ENCODE measurements around the gene KCNH1. TPM values are rescaled to one million over a fixed set of nuclear protein-coding genes. Genes with fewer than 3 reads are reported as not detected.

The KCNH1 gene
- total RNA-seq, 2 donors from 2014 or later = 3.2 to 3.5 TPM

- H3K4me3 Mint-ChIP-seq = no peak overlapping the region
- H3K27ac Mint-ChIP-seq = no peak overlapping the region
These were observed 433.4 kb downstream of the KCNH1 start for GRCh38 chr1:210700511-210700910.

GRCh38 chr1:210700083-210700482, 433.9 kb downstream of the KCNH1 start:
- Histone ChIP-seq H3K36me3 (ENCODE audit: control insufficient read depth, insufficient read depth, low read length) (no peaks in the 10 kb centered on the region), H3K9me3 (ENCODE audit: control insufficient read depth, low read length) (no peaks in the 10 kb centered on the region), H3K27me3 (ENCODE audit: control insufficient read depth, insufficient read depth, low read length, poor library complexity, severe bottlenecking) (no peaks in the 10 kb centered on the region), H3K9ac (ENCODE audit: extremely low read depth, low read length, poor library complexity, severe bottlenecking) (no peak overlapping the region), H3K4me3 (ENCODE audit: low read length) (no peak overlapping the region), H3K27ac (ENCODE audit: low read depth, low read length) (no peak overlapping the region), H3K4me1 (ENCODE audit: control insufficient read depth, insufficient read depth, low read length) (peaks cover 2% of the 10 kb centered on the region)
- no peak for DNase-seq
- H3K4me3 Mint-ChIP-seq = no peak overlapping the region
- H3K27ac Mint-ChIP-seq = no peak overlapping the region
- no peak for TF ChIP-seq CTCF (conservative IDR thresholded peaks at IDR 0.05)
- H3K4me1 Mint-ChIP-seq = peaks cover 9% of the 10 kb centered on the region
- H3K9me3 Mint-ChIP-seq = no peaks in the 10 kb centered on the region
- 90 to 100% methylated on average over 1 of the region's 1 CpG for WGBS, 2 experiments (ENCODE audit: insufficient coverage in 1 of 2, insufficient read length in 1 of 2)
- no peaks in the 10 kb centered on the region for H3K36me3 Mint-ChIP-seq (ENCODE audit: low read depth)
- H3K27me3 Mint-ChIP-seq (ENCODE audit: insufficient read depth) = no peaks in the 10 kb centered on the region

More at GRCh38 chr1:210700511-210700910, 433.4 kb downstream of the KCNH1 start:
- DNase-seq = no peak
- no peaks in the 10 kb centered on the region for H3K36me3 ChIP-seq (ENCODE audit: control insufficient read depth, insufficient read depth, low read length)
- H3K9me3 ChIP-seq (ENCODE audit: control insufficient read depth, low read length) = no peaks in the 10 kb centered on the region
- H3K4me1 ChIP-seq (ENCODE audit: control insufficient read depth, insufficient read depth, low read length) = peaks cover 2% of the 10 kb centered on the region
- no peaks in the 10 kb centered on the region for H3K27me3 ChIP-seq (ENCODE audit: control insufficient read depth, insufficient read depth, low read length, poor library complexity, severe bottlenecking)
- Mint-ChIP-seq H3K9me3 (no peaks in the 10 kb centered on the region), H3K4me1 (peaks cover 9% of the 10 kb centered on the region), H3K27me3 (ENCODE audit: insufficient read depth) (no peaks in the 10 kb centered on the region), H3K36me3 (ENCODE audit: low read depth) (no peaks in the 10 kb centered on the region)
- 88 to 96% methylated on average over 1 of the region's 2 CpGs for WGBS, 2 experiments (ENCODE audit: insufficient coverage in 1 of 2, insufficient read length in 1 of 2)
- H3K9ac ChIP-seq (ENCODE audit: extremely low read depth, low read length, poor library complexity, severe bottlenecking) = no peak overlapping the region
- TF ChIP-seq CTCF (conservative IDR thresholded peaks at IDR 0.05) = no peak
- no peak overlapping the region for H3K4me3 ChIP-seq (ENCODE audit: low read length)
- no peak overlapping the region for H3K27ac ChIP-seq (ENCODE audit: low read depth, low read length)

- Histone ChIP-seq H3K4me3 (ENCODE audit: low read length) (no peak overlapping the region), H3K27ac (ENCODE audit: low read depth, low read length) (no peak overlapping the region), H3K36me3 (ENCODE audit: control insufficient read depth, insufficient read depth, low read length) (no peaks in the 10 kb centered on the region), H3K9ac (ENCODE audit: extremely low read depth, low read length, poor library complexity, severe bottlenecking) (no peak overlapping the region), H3K27me3 (ENCODE audit: control insufficient read depth, insufficient read depth, low read length, poor library complexity, severe bottlenecking) (no peaks in the 10 kb centered on the region), H3K9me3 (ENCODE audit: control insufficient read depth, low read length) (no peaks in the 10 kb centered on the region), H3K4me1 (ENCODE audit: control insufficient read depth, insufficient read depth, low read length) (peaks cover 2% of the 10 kb centered on the region)
- H3K36me3 Mint-ChIP-seq (ENCODE audit: low read depth) = no peaks in the 10 kb centered on the region
- H3K9me3 Mint-ChIP-seq = no peaks in the 10 kb centered on the region
- H3K4me1 Mint-ChIP-seq = peaks cover 9% of the 10 kb centered on the region
- no peak overlapping the region for H3K4me3 Mint-ChIP-seq
- no peak for DNase-seq
- H3K27me3 Mint-ChIP-seq (ENCODE audit: insufficient read depth) = no peaks in the 10 kb centered on the region
- WGBS, 2 experiments (ENCODE audit: insufficient coverage in 1 of 2, insufficient read length in 1 of 2) = 87 to 94% methylated on average over 3 to 5 of the region's 5 CpGs
- H3K27ac Mint-ChIP-seq = no peak overlapping the region
- no peak for TF ChIP-seq CTCF (conservative IDR thresholded peaks at IDR 0.05)
These were observed 435.3 kb downstream of the KCNH1 start for GRCh38 chr1:210698661-210699060.

Measured in endodermal cell (in vitro differentiated cells).